Right lung (tissue), 5 donors: ENCODE measurements around the gene PRR23E. TPM values are rescaled to one million over a fixed set of nuclear protein-coding genes. Genes with fewer than 3 reads are reported as not detected.

Experiments
- DNase-seq, 2 donors: peaks; one replicate each; pipeline ENCODE4 v3.0.0-alpha.2; 2013
- polyA plus RNA-seq, 5 donors: library from polyadenylated mRNA; unstranded; fragments of 120-200 nt; gene quantifications; one replicate each; pipeline versions ENCODE4 v1.2.1 to v1.2.3, GENCODE V29; 2013; ENCODE audit warnings: inconsistent platforms in 1 of 5, low replicate concordance in 1 of 5; ENCODE audit not compliant: insufficient read length in 5 of 5, insufficient read depth in 1 of 5

The PRR23E gene
- polyA plus RNA-seq, 5 donors: not detected

- no peak for DNase-seq
Observed at GRCh38 chr3:127164615-127165014, 28.3 kb upstream of the PRR23E start.

GRCh38 chr3:127165036-127165435 is 27.9 kb upstream of the PRR23E start:
- no peak for DNase-seq

GRCh38 chr3:127165694-127166485 is 27.0 kb upstream of the PRR23E start:
- no peak for DNase-seq

- no peak for DNase-seq
Observed at GRCh38 chr3:127166501-127167065, 26.3 kb upstream of the PRR23E start.

- DNase-seq: no peak
Observed at GRCh38 chr3:127167315-127168043, 25.5 kb upstream of the PRR23E start.

- no peak for DNase-seq
Observed at GRCh38 chr3:127168271-127168670, 24.7 kb upstream of the PRR23E start.

- DNase-seq: no peak
Observed at GRCh38 chr3:127170814-127171213, 22.1 kb upstream of the PRR23E start.

GRCh38 chr3:127171320-127171719 is 21.6 kb upstream of the PRR23E start:
- DNase-seq: no peak

GRCh38 chr3:127171721-127172120 is 21.2 kb upstream of the PRR23E start:
- no peak for DNase-seq

- no peak for DNase-seq
Observed at GRCh38 chr3:127172211-127172610, 20.7 kb upstream of the PRR23E start.

GRCh38 chr3:127172781-127173515 is 20.0 kb upstream of the PRR23E start:
- DNase-seq: no peak

- no peak for DNase-seq
Observed at GRCh38 chr3:127173516-127174166, 19.3 kb upstream of the PRR23E start.

GRCh38 chr3:127174284-127174683 is 18.6 kb upstream of the PRR23E start:
- no peak for DNase-seq

- no peak for DNase-seq
Observed at GRCh38 chr3:127174715-127175140, 18.2 kb upstream of the PRR23E start.

- DNase-seq: no peak
Observed at GRCh38 chr3:127175272-127175671, 17.7 kb upstream of the PRR23E start.

GRCh38 chr3:127177226-127177625 is 15.7 kb upstream of the PRR23E start:
- no peak for DNase-seq

GRCh38 chr3:127180859-127181258 is 12.1 kb upstream of the PRR23E start:
- no peak for DNase-seq

- DNase-seq: no peak
Observed at GRCh38 chr3:127182431-127182830, 10.5 kb upstream of the PRR23E start.

- DNase-seq: no peak
Observed at GRCh38 chr3:127182848-127183714, 9.8 kb upstream of the PRR23E start.
